SK-N-SH treated with all-trans-retinoic acid at 6 μM for 48 hours (cell line): ENCODE data around the gene JOSD2.

Experiments
- ISL1 ChIP-seq: fragments of 250-450 bp; sonication (Bioruptor Pico); IDR thresholded peaks from 2 replicates; pipeline ENCODE4 v2.1.2; 2022; ENCODE audit warnings: mild to moderate bottlenecking, moderate library complexity
- POU6F1 ChIP-seq: fragments of 250-450 bp; sonication (Bioruptor Pico); IDR thresholded peaks from 2 replicates; pipeline ENCODE4 v1.8.0; 2021; ENCODE audit warnings: low read depth, mild to moderate bottlenecking, moderate library complexity, borderline replicate concordance
- TF ChIP-seq, protein P1 (sequence below): fragments of 250-450 bp; sonication (Bioruptor Pico); IDR thresholded peaks from 2 replicates; pipeline ENCODE4 v1.8.0; 2020; ENCODE audit warnings: mild to moderate bottlenecking, moderate library complexity, borderline replicate concordance

DNA sequence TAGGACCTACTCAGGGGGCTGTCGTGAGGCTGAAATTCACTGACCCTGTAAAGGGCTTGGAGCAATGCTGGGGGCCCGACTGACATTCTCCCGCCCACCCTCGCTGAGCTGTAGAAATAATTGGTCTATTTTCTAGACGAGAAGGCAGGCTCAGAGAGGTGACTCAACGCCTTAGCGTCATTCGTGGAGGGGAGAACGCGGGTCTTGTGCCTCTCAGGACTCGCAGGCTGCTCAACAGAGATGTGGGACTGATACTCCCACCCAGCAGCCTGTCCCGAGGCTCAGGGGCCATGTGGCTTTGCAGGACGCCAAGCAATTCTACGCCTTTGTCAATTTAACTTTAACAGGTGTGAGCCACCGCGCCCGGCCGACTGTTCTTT, 26.3 kb upstream of the JOSD2 start:
- TF ChIP-seq, protein P1, sequence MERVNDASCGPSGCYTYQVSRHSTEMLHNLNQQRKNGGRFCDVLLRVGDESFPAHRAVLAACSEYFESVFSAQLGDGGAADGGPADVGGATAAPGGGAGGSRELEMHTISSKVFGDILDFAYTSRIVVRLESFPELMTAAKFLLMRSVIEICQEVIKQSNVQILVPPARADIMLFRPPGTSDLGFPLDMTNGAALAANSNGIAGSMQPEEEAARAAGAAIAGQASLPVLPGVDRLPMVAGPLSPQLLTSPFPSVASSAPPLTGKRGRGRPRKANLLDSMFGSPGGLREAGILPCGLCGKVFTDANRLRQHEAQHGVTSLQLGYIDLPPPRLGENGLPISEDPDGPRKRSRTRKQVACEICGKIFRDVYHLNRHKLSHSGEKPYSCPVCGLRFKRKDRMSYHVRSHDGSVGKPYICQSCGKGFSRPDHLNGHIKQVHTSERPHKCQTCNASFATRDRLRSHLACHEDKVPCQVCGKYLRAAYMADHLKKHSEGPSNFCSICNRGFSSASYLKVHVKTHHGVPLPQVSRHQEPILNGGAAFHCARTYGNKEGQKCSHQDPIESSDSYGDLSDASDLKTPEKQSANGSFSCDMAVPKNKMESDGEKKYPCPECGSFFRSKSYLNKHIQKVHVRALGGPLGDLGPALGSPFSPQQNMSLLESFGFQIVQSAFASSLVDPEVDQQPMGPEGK (CRISPR knock-in tag): no peak
- TF ChIP-seq ISL1 (CRISPR knock-in tag): no peak
- TF ChIP-seq POU6F1 (CRISPR knock-in tag): no peak
